K562 (cell line): Measurements from ENCODE around the gene WNT16. TPM values are rescaled to one million over a fixed set of nuclear protein-coding genes. Genes with fewer than 3 reads are reported as not detected.

Experiments used
- ATAC-seq: fragments of 200-7000 bp; cut with Tn5 transposase; 3 replicates; pipeline ENCODE4 v1.9.1; 2020; ENCODE audit warnings: moderate library complexity
- BruUV-seq: library from RNA; stranded (reverse); fragments of 400-500 nt; replicated peaks from 2 replicates; lab custom pipeline; 2021; lab: Mats Ljungman, UMichigan
- CTCF ChIA-PET: fragments of 300-600 bp; formaldehyde crosslinking; extraction: SDS; loops from one replicate; lab custom pipeline; 2021; ENCODE audit warnings: low intra/inter-chr PET ratio; lab: Yijun Ruan, JAX
- POLR2A ChIA-PET: fragments of 300-600, 350-650 bp; sonication (Branson Sonifier 250); formaldehyde crosslinking; extraction: SDS; loops from one replicate; lab custom pipeline; 2021; ENCODE audit warnings: antibody characterized with exemption, inconsistent platforms; lab: Yijun Ruan, JAX
- DNase-seq, 4 experiments: peaks; one replicate each; pipeline versions ENCODE4 v3.0.0 to v3.0.0-alpha.2; 2011 to 2018; ENCODE audit warnings: low spot score in 3 of 4, mixed read lengths in 3 of 4; ENCODE audit errors: extremely low read depth in 1 of 4
- FAIRE-seq: peaks from 2 replicates; lab custom pipeline; 2011; peaks lifted over from hg19 to GRCh38; lab: Jason Lieb, UNC
- H2AFZ ChIP-seq: 2 replicates; pipeline ENCODE4 v1.6.0; 2011; ENCODE audit warnings: low read depth, low read length, control low read depth, inconsistent platforms
- H3K27ac ChIP-seq: fragments of 200-600 bp; 3 replicates; pipeline ENCODE4 v1.8.0; 2011; ENCODE audit warnings: low read depth, mild to moderate bottlenecking, control low read depth, inconsistent platforms, low read length, moderate library complexity, mixed read lengths; ENCODE audit errors: extremely low read depth
- H3K27me3 ChIP-seq, 2 experiments: fragments of 300-600 bp in 1 of 2; 2 replicates in 1 of 2; 3 replicates in 1 of 2; pipeline versions ENCODE4 v1.6.0 to v1.8.0; 2011; ENCODE audit warnings: inconsistent platforms in 2 of 2, low read length in 2 of 2, mild to moderate bottlenecking in 1 of 2, mixed read lengths in 1 of 2, moderate library complexity in 1 of 2; ENCODE audit not compliant: control insufficient read depth in 2 of 2, insufficient read depth in 2 of 2
- H3K36me3 ChIP-seq: fragments of 300-600 bp; 3 replicates; pipeline ENCODE4 v1.8.0; 2011; ENCODE audit warnings: mild to moderate bottlenecking, low read length, inconsistent platforms; ENCODE audit not compliant: control insufficient read depth, insufficient read depth
- H3K4me1 ChIP-seq, 2 experiments: fragments of 200-600 bp in 1 of 2; replicated peaks in 1 of 2; 2 replicates in 1 of 2; 3 replicates in 1 of 2; pipeline versions ENCODE4 v1.5.1 to v1.8.0; 2011; ENCODE audit warnings: inconsistent platforms in 2 of 2, low read length in 2 of 2, mild to moderate bottlenecking in 1 of 2, mixed read lengths in 1 of 2, moderate library complexity in 1 of 2; ENCODE audit not compliant: control insufficient read depth in 2 of 2, insufficient read depth in 2 of 2
- H3K4me2 ChIP-seq: 2 replicates; pipeline ENCODE4 v1.6.1; 2011; ENCODE audit warnings: low read length, control low read depth, inconsistent platforms, mixed read lengths; ENCODE audit not compliant: insufficient read depth
- H3K4me3 ChIP-seq: fragments of 200-600 bp; sonication (generic), shearing (Covaris generic); 2 replicates; pipeline ENCODE4 v1.5.1; 2016; ENCODE audit warnings: control low read depth, inconsistent platforms
- H3K79me2 ChIP-seq: fragments of 200-600 bp; 3 replicates; pipeline ENCODE4 v1.8.0; 2011; ENCODE audit warnings: low read length, inconsistent platforms; ENCODE audit not compliant: control insufficient read depth, insufficient read depth
- H3K9ac ChIP-seq, 2 experiments: 2 replicates each; pipeline versions ENCODE4 v1.6.0 to v1.6.1; 2011; ENCODE audit warnings: low read depth in 2 of 2, low read length in 2 of 2, control low read depth in 1 of 2, inconsistent platforms in 1 of 2, mild to moderate bottlenecking in 1 of 2, mixed read lengths in 1 of 2; ENCODE audit not compliant: insufficient read depth in 1 of 2
- H3K9me1 ChIP-seq: one replicate; pipeline ENCODE4 v1.6.0; 2011; ENCODE audit warnings: inconsistent platforms, mild to moderate bottlenecking, low read length, moderate library complexity; ENCODE audit not compliant: control insufficient read depth, insufficient read depth
- H3K9me3 ChIP-seq: replicated peaks from 2 replicates; pipeline ENCODE4 v1.5.1; 2011; ENCODE audit warnings: low read depth, low read length, inconsistent platforms; ENCODE audit not compliant: control insufficient read depth, insufficient read depth
- H4K20me1 ChIP-seq: replicated peaks from 2 replicates; pipeline ENCODE4 v1.6.1; 2011; ENCODE audit warnings: low read length, inconsistent platforms, mixed read lengths; ENCODE audit not compliant: control insufficient read depth, insufficient read depth
- BDP1 ChIP-seq: IDR thresholded peaks from 3 replicates; pipeline ENCODE4 v1.6.1; 2011; ENCODE audit not compliant: insufficient read length, insufficient read depth
- NEUROD1 ChIP-seq: fragments of 150-350 bp; IDR thresholded peaks from 2 replicates; pipeline ENCODE4 v1.6.1; 2014; ENCODE audit warnings: borderline replicate concordance, low read length, low read depth; ENCODE audit not compliant: partially characterized antibody
- TRIM28 ChIP-seq: fragments of 450-650 bp; IDR thresholded peaks from 2 replicates; pipeline ENCODE4 v1.6.1; 2017
- ZNF507 ChIP-seq: conservative IDR thresholded peaks from 2 replicates; pipeline ENCODE4 v1.6.1; 2017; ENCODE audit warnings: missing genetic modification characterization, missing compliant biosample characterization
- WGBS: fragments of 100-300 bp; shearing (Covaris generic); methylation state at CpG from one replicate; pipeline ENCODE4 v1.1.6; 2016; ENCODE audit warnings: low coverage, mixed read lengths; ENCODE audit not compliant: insufficient coverage; ENCODE audit errors: missing lambda C conversion rate; 5-methylcytosine and 5-hydroxymethylcytosine counted together
- in situ Hi-C: fragments of 300-500 bp; cut with MboI; formaldehyde crosslinking; loops from 4 replicates; pipeline ENCODE4 v1.15.0; 2018; ENCODE audit warnings: inconsistent platforms, mixed read lengths
- intact Hi-C: fragments of 100-400 bp; cut with micrococcal nuclease; formaldehyde crosslinking; loops from 2 replicates; pipeline ENCODE4 v1.14.2; 2022
- polyA plus RNA-seq, 8 experiments: library from polyadenylated mRNA; depleted of rRNA in 4 of 8; stranded (reverse) in 5 of 8; unstranded in 3 of 8; fragments of >200 nt; fragmentation: Nextera tagmentation in 2 of 8; fragmentation: Illumina TruSeq in 1 of 8; extraction: Ambion mirVana in 2 of 8; extraction: Trizol in 1 of 8; gene quantifications; 2 replicates each; pipeline versions ENCODE4 v1.2.1 to v1.2.3, GENCODE V29; 2011 to 2014; ENCODE audit warnings: inconsistent platforms in 1 of 8, missing spikeins in 1 of 8
- total RNA-seq, 7 experiments: library from RNA; depleted of rRNA in 6 of 7; stranded (reverse); fragments of >200 nt in 6 of 7; fragmentation: Illumina TruSeq in 2 of 7; extraction: Trizol in 2 of 7; gene quantifications; 2 replicates each; pipeline versions ENCODE4 v1.2.1 to v1.2.3, GENCODE V29; 2011 to 2021; ENCODE audit warnings: low replicate concordance in 1 of 7
- TF ChIP-seq, protein P1 (sequence below), 2 experiments: IDR thresholded peaks in 1 of 2; conservative IDR thresholded peaks in 1 of 2; 2 replicates each; pipeline ENCODE4 v1.6.1; 2016; ENCODE audit warnings: low read depth in 2 of 2, mild to moderate bottlenecking in 1 of 2, missing compliant biosample characterization in 1 of 2, missing genetic modification characterization in 1 of 2, moderate library complexity in 1 of 2
- TF ChIP-seq, protein P2 (sequence below): IDR thresholded peaks from 2 replicates; pipeline ENCODE4 v1.6.1; 2011; ENCODE audit warnings: borderline replicate concordance, low read depth, mild to moderate bottlenecking, moderate library complexity, low read length; ENCODE audit not compliant: insufficient read depth, poor library complexity, severe bottlenecking

WNT16 gene
- total and polyA plus RNA-seq, 9 of the 15 experiments (the other 6 are each of a cell fraction or from before 2014, with no cell fraction given), result 0.06 to 0.07 TPM; not detected in 7

DNA sequence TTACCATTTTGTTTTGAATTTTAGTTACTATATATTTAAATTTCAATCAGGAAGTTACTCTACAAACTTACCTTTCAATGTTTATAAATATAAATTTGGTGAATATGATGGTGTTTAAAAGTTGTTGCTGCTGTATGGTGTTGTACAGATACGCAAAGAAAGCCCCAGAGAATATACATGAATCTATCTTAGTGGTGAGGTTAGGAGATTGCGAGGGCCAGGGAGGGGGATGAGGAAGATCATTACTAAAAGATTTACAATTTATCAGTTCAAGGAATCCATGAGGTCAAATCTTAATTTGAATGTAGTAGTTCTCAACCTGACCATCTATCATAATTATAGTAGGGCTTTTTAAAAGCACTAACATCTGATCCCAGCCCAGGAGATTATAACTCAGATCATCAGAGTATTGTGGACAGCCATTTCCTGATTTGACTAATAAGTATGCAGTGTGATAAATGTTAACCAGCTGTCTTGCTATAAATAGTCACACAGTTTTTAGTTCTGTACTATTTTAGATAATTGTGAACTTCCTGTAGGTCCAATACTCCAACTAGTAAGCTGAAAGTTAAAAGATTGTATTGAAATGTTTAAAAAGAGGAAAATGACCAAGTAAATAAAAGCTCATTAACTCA, 43.7 kb downstream of the WNT16 start:
- peaks cover 71% of the 10 kb centered on the region for H3K36me3 ChIP-seq
- TF ChIP-seq NEUROD1 (no peak), TRIM28 (no peak), ZNF507 (tag) (0 out of 2 replicates have a peak, but pooled peaks have one; percentile 2), BDP1 (no peak)
- TF ChIP-seq, protein P1, sequence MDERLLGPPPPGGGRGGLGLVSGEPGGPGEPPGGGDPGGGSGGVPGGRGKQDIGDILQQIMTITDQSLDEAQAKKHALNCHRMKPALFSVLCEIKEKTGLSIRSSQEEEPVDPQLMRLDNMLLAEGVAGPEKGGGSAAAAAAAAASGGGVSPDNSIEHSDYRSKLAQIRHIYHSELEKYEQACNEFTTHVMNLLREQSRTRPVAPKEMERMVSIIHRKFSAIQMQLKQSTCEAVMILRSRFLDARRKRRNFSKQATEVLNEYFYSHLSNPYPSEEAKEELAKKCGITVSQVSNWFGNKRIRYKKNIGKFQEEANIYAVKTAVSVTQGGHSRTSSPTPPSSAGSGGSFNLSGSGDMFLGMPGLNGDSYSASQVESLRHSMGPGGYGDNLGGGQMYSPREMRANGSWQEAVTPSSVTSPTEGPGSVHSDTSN (CRISPR knock-in tag; IDR thresholded peaks at IDR 0.05; ENCODE audit: low read depth), result no peak
- TF ChIP-seq, protein P1 (tag; conservative IDR thresholded peaks at IDR 0.05; ENCODE audit: low read depth), result 0 out of 2 replicates have a peak, but pooled peaks have one; percentile 9
- TF ChIP-seq, protein P2, sequence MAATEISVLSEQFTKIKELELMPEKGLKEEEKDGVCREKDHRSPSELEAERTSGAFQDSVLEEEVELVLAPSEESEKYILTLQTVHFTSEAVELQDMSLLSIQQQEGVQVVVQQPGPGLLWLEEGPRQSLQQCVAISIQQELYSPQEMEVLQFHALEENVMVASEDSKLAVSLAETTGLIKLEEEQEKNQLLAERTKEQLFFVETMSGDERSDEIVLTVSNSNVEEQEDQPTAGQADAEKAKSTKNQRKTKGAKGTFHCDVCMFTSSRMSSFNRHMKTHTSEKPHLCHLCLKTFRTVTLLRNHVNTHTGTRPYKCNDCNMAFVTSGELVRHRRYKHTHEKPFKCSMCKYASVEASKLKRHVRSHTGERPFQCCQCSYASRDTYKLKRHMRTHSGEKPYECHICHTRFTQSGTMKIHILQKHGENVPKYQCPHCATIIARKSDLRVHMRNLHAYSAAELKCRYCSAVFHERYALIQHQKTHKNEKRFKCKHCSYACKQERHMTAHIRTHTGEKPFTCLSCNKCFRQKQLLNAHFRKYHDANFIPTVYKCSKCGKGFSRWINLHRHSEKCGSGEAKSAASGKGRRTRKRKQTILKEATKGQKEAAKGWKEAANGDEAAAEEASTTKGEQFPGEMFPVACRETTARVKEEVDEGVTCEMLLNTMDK, result no peak
- TF ChIP-seq, all 486 proteins: peak for 2
- no peak overlapping the region for H3K4me2 ChIP-seq
- in situ Hi-C loops (loop anchor here (25.0 kb wide), 1 partner anchor 615 kb away; no protein-coding TSS in a partner anchor), intact Hi-C loops (no loop called here)
- H3K9me1 ChIP-seq, result no peaks in the 10 kb centered on the region
- H2AFZ ChIP-seq, result no peak overlapping the region
- ChIA-PET POLR2A (interaction anchor here (1.1 to 1.6 kb wide), 3 partner anchors 11 to 24 kb away, joined by 4 to 5 read pairs (median 4); partner anchors contain the start of gene FAM3C), CTCF (interaction anchor here (0.5 kb wide), 1 partner anchor 183 kb away, joined by 4 read pairs; no protein-coding TSS in a partner anchor)
- FAIRE-seq (no peak), DNase-seq (no peak), ATAC-seq (no peak)
- WGBS, result 93% methylated on average over 2 of the region's 2 CpGs
- H3K79me2 ChIP-seq, result no peaks in the 10 kb centered on the region
- H3K9ac ChIP-seq, result no peak overlapping the region
- no peaks in the 10 kb centered on the region for H3K9me3 ChIP-seq
- H3K4me3 ChIP-seq, result no peak overlapping the region
- no peaks in the 10 kb centered on the region for H3K27me3 ChIP-seq
- BruUV-seq, result no TSS peak
- no peak overlapping the region for H3K27ac ChIP-seq
- no peaks in the 10 kb centered on the region for H4K20me1 ChIP-seq
- H3K4me1 ChIP-seq, result no peaks in the 10 kb centered on the region
